RWPE1 (cell line): ENCODE measurements around the gene IL18RAP.

Experiments used
- CTCF ChIA-PET: fragments of 350-600 bp; sonication (Branson Sonifier 250); formaldehyde crosslinking; extraction: SDS; loops from one replicate; lab custom pipeline; 2021; lab: Yijun Ruan, JAX
- POLR2A ChIA-PET: fragments of 400-600 bp; formaldehyde crosslinking; extraction: SDS; loops from one replicate; lab custom pipeline; 2020; ENCODE audit warnings: antibody characterized with exemption; ENCODE audit not compliant: low non-redundant PET; lab: Yijun Ruan, JAX
- DNase-seq: peaks from one replicate; pipeline ENCODE4 v3.0.0; 2012; ENCODE audit warnings: low spot score
- H3K27ac ChIP-seq: fragments of 450-650 bp; 2 replicates; pipeline ENCODE4 v1.5.1; 2017
- CTCF ChIP-seq: fragments of 450-650 bp; conservative IDR thresholded peaks from 2 replicates; pipeline ENCODE4 v1.5.1; 2017; ENCODE audit warnings: low read depth, mild to moderate bottlenecking

Gene IL18RAP

GRCh38 chr2:102444233-102444632 lies 21.3 kb downstream of the IL18RAP start:
- CTCF ChIA-PET = interaction anchor here (0.6 to 1.0 kb wide), 2 partner anchors 208 to 286 kb away, joined by 3 to 5 read pairs; no protein-coding TSS in a partner anchor
- no peak overlapping the region for H3K27ac ChIP-seq
- POLR2A ChIA-PET = no interaction called here
- TF ChIP-seq CTCF = no peak
- DNase-seq = no peak

- ChIA-PET POLR2A (no interaction called here), CTCF (interaction anchor here (0.5 kb wide), 1 partner anchor 175 kb away, joined by 3 read pairs; no protein-coding TSS in a partner anchor)
- no peak overlapping the region for H3K27ac ChIP-seq
- no peak for TF ChIP-seq CTCF
- no peak for DNase-seq
Measured at GRCh38 chr2:102446936-102447335, 24.0 kb downstream of the IL18RAP start.

- POLR2A ChIA-PET = no interaction called here
- peak; percentile 63 for TF ChIP-seq CTCF
- peak; percentile 26 for DNase-seq
- no peak overlapping the region for H3K27ac ChIP-seq
- CTCF ChIA-PET = interaction anchor here (0.6 to 0.9 kb wide), 5 partner anchors 133 to 1528 kb away, joined by 3 to 5 read pairs (median 3); no protein-coding TSS in a partner anchor
Measured at GRCh38 chr2:102449370-102449974, 26.5 kb downstream of the IL18RAP start.

GRCh38 chr2:102451968-102452367 lies 29.0 kb downstream of the IL18RAP start:
- no peak overlapping the region for H3K27ac ChIP-seq
- ChIA-PET POLR2A (no interaction called here), CTCF (interaction anchor here (0.7 kb wide), 1 partner anchor 8 kb away, joined by 3 read pairs; no protein-coding TSS in a partner anchor)
- no peak for DNase-seq
- no peak for TF ChIP-seq CTCF

- no peak overlapping the region for H3K27ac ChIP-seq
- no peak for DNase-seq
- ChIA-PET POLR2A (no interaction called here), CTCF (no interaction called here)
- no peak for TF ChIP-seq CTCF
Measured at GRCh38 chr2:102453501-102453900, 30.5 kb downstream of the IL18RAP start.

GRCh38 chr2:102455061-102455670 lies 32.2 kb downstream of the IL18RAP start:
- POLR2A ChIA-PET = no interaction called here
- CTCF ChIA-PET = no interaction called here
- TF ChIP-seq CTCF = no peak
- no peak overlapping the region for H3K27ac ChIP-seq
- no peak for DNase-seq
